ENCODE data around the gene LCN10. TPM values are rescaled to one million over a fixed set of nuclear protein-coding genes. Genes with fewer than 3 reads are reported as not detected.

Gene LCN10
- polyA plus RNA-seq, 2 of the 4 experiments (the other 2 are of a cell fraction): not detected

GRCh38 chr9:136696502-136696901, 46.2 kb downstream of the LCN10 start:
- no peaks in the 10 kb centered on the region for H3K9me3 ChIP-seq
- DNase-seq (ENCODE audit: low read depth in 1 of 2, low spot score in 1 of 2): no peak
- H3K4me3 ChIP-seq: no peak overlapping the region
- peak overlapping the region; percentile 86 for H3K4me2 ChIP-seq
- FAIRE-seq: no peak
- peak overlapping the region; percentile 73 to 87 for H3K27ac ChIP-seq
- peaks cover 68% of the 10 kb centered on the region for H3K4me1 ChIP-seq
- TF ChIP-seq EHMT2 (IDR thresholded peaks at IDR 0.05; ENCODE audit: low read depth) (no peak), FOXS1 (CRISPR knock-in tag; IDR thresholded peaks at IDR 0.05) (no peak), ZFP36 (IDR thresholded peaks at IDR 0.05; ENCODE audit: borderline replicate concordance, partially characterized antibody) (no peak), JUNB (IDR thresholded peaks at IDR 0.05) (no peak), HDAC2 (IDR thresholded peaks at IDR 0.05) (no peak), NPAS2 (CRISPR knock-in tag; IDR thresholded peaks at IDR 0.05; ENCODE audit: borderline replicate concordance) (no peak), HMGXB4 (CRISPR knock-in tag; IDR thresholded peaks at IDR 0.05; ENCODE audit: borderline replicate concordance) (no peak), RARB (CRISPR knock-in tag; IDR thresholded peaks at IDR 0.05) (no peak)
- 79% methylated on average over 9 of the region's 9 CpGs for WGBS (ENCODE audit: missing lambda C conversion rate)
- CTCF ChIA-PET: interaction anchor here (0.6 to 8.5 kb wide), 12 partner anchors 10 to 334 kb away, joined by 3 to 113 read pairs (median 3); no protein-coding TSS in a partner anchor
- POLR2A ChIA-PET: no interaction called here
- no peak for ATAC-seq

GRCh38 chr9:136695955-136696354, 46.8 kb downstream of the LCN10 start:
- DNase-seq (ENCODE audit: low read depth in 1 of 2, low spot score in 1 of 2): no peak
- peak overlapping the region; percentile 73 to 87 for H3K27ac ChIP-seq
- 75% methylated on average over 8 of the region's 23 CpGs for WGBS (ENCODE audit: missing lambda C conversion rate)
- ChIA-PET CTCF (interaction anchor here (0.9 to 8.5 kb wide), 14 partner anchors 11 to 211 kb away, joined by 3 to 113 read pairs (median 6); no protein-coding TSS in a partner anchor), POLR2A (no interaction called here)
- peaks cover 73% of the 10 kb centered on the region for H3K4me1 ChIP-seq
- H3K4me2 ChIP-seq: peak overlapping the region; percentile 86
- no peak overlapping the region for H3K4me3 ChIP-seq
- no peak for ATAC-seq
- no peak for FAIRE-seq
- no peak for TF ChIP-seq ESRRA (IDR thresholded peaks at IDR 0.05; ENCODE audit: borderline replicate concordance, low read length)
- no peak for TF ChIP-seq NR3C1 (IDR thresholded peaks at IDR 0.05)
- no peak for TF ChIP-seq HMGXB4 (CRISPR knock-in tag; IDR thresholded peaks at IDR 0.05; ENCODE audit: borderline replicate concordance)
- TF ChIP-seq HOXB13 (CRISPR knock-in tag; IDR thresholded peaks at IDR 0.05; ENCODE audit: low read depth): no peak
- TF ChIP-seq KDM1A (IDR thresholded peaks at IDR 0.05; ENCODE audit: low read depth): no peak
- TF ChIP-seq EHMT2 (IDR thresholded peaks at IDR 0.05; ENCODE audit: low read depth): no peak
- no peak for TF ChIP-seq GATA3 (IDR thresholded peaks at IDR 0.05; ENCODE audit: borderline replicate concordance)
- no peak for TF ChIP-seq HDAC2 (IDR thresholded peaks at IDR 0.05)
- TF ChIP-seq JUNB (IDR thresholded peaks at IDR 0.05): no peak
- TF ChIP-seq CBX2 (IDR thresholded peaks at IDR 0.05; ENCODE audit: borderline replicate concordance, low read depth): no peak
- TF ChIP-seq MAX (IDR thresholded peaks at IDR 0.05): no peak
- no peak for TF ChIP-seq SREBF2 (IDR thresholded peaks at IDR 0.05)
- no peak for TF ChIP-seq MAFK (IDR thresholded peaks at IDR 0.05; ENCODE audit: partially characterized antibody)
- no peak for TF ChIP-seq REST (IDR thresholded peaks at IDR 0.05)
- TF ChIP-seq HES2 (IDR thresholded peaks at IDR 0.05): no peak
- no peak for TF ChIP-seq HEYL (CRISPR knock-in tag; IDR thresholded peaks at IDR 0.05)
- no peak for TF ChIP-seq NPAS2 (CRISPR knock-in tag; IDR thresholded peaks at IDR 0.05; ENCODE audit: borderline replicate concordance)
- TF ChIP-seq ZC3H11A (IDR thresholded peaks at IDR 0.05): no peak
- TF ChIP-seq PBX3 (IDR thresholded peaks at IDR 0.05): no peak
- no peak for TF ChIP-seq PHF8 (IDR thresholded peaks at IDR 0.05; ENCODE audit: borderline replicate concordance, low read depth)
- no peaks in the 10 kb centered on the region for H3K9me3 ChIP-seq

All from A549 (cell line).